HCT116 (cell line): ENCODE results near the gene LDLRAD4.

Experiments
- CEBPB ChIP-seq: IDR thresholded peaks from 2 replicates; pipeline ENCODE4 v1.6.1; 2012; ENCODE audit warnings: low read depth
- EZH2 ChIP-seq: fragments of 200-600 bp; sonication (generic); IDR thresholded peaks from 2 replicates; pipeline ENCODE4 v1.6.1; 2017; ENCODE audit warnings: antibody characterized with exemption, mixed run types
- EZH2phosphoT487 ChIP-seq: fragments of 200-600 bp; IDR thresholded peaks from 2 replicates; pipeline ENCODE4 v1.6.1; 2018; ENCODE audit warnings: antibody characterized with exemption, borderline replicate concordance
- JUND ChIP-seq: IDR thresholded peaks from 2 replicates; pipeline ENCODE4 v1.6.1; 2012
- POLR2A ChIP-seq: IDR thresholded peaks from 2 replicates; pipeline ENCODE4 v1.7.0; 2011; ENCODE audit warnings: borderline replicate concordance; ENCODE audit not compliant: insufficient read depth, insufficient read length; ENCODE audit errors: extremely low read depth
- POLR2AphosphoS5 ChIP-seq: IDR thresholded peaks from 2 replicates; pipeline ENCODE4 v1.6.1; 2011; ENCODE audit warnings: mild to moderate bottlenecking, low read depth, low read length, moderate library complexity
- SIN3A ChIP-seq: IDR thresholded peaks from 2 replicates; pipeline ENCODE4 v1.6.1; 2012; ENCODE audit warnings: low read depth
- YY1 ChIP-seq: IDR thresholded peaks from 2 replicates; pipeline ENCODE4 v1.6.1; 2011; ENCODE audit warnings: low read length, low read depth, moderate library complexity, mild to moderate bottlenecking; ENCODE audit not compliant: insufficient replicate concordance; ENCODE audit errors: extremely low read depth
- ZFX ChIP-seq: fragments of 450-650 bp; IDR thresholded peaks from 2 replicates; pipeline ENCODE4 v1.6.1; 2017
- TF ChIP-seq, protein P1 (sequence below), 3 experiments: fragments of 200-600 bp in 1 of 3; sonication (generic) in 1 of 3; IDR thresholded peaks in 2 of 3; conservative IDR thresholded peaks in 1 of 3; 2 replicates each; pipeline ENCODE4 v1.5.1; 2012 to 2017; ENCODE audit warnings: low read depth in 2 of 3, low read length in 2 of 3, antibody characterized with exemption in 1 of 3, borderline replicate concordance in 1 of 3, control low read depth in 1 of 3, mild to moderate bottlenecking in 1 of 3, mixed read lengths in 1 of 3, mixed run types in 1 of 3, moderate library complexity in 1 of 3; ENCODE audit not compliant: insufficient read depth in 1 of 3
- TF ChIP-seq, protein P2 (sequence below): IDR thresholded peaks from 2 replicates; pipeline ENCODE4 v1.6.1; 2012; ENCODE audit warnings: low read depth
- TF ChIP-seq, protein P3 (sequence below): IDR thresholded peaks from 2 replicates; pipeline ENCODE4 v1.6.1; 2011; ENCODE audit warnings: mild to moderate bottlenecking, low read length, moderate library complexity; ENCODE audit not compliant: insufficient replicate concordance; ENCODE audit errors: extremely low read depth
- TF ChIP-seq, protein P4 (sequence below): IDR thresholded peaks from 2 replicates; pipeline ENCODE4 v1.6.1; 2012

DNA sequence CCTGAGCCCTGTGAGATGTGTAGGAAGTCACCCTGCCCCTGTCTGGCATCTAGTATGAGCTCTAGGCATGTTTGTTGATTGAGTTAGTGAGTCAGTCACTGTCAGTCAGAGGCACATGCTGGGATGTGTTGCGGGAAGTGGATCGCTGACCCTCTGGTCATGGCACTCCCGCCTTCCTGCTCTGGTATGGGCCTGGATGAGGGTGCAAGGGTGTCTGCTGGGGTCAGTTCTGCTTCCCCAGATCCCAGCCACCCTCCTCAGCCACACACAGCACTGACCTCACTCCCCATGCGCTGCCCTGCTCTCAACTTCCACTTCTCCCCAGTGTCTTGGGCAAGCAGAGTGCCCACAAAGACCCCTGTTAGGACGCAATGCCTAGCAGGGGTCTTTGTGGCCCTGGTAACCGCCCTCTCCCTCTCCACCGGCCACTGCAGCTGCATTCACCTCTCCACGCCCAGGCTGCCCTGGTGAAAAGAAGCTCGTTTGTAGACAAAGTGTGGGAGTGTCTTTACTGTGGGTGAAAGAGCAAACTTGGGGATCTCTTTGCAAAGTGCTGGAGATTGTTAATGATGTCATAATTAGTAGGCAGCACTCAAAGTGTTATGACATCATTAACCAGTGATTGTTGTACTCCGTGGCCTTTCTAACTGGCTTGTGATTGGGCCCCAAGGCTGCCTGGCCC, 252.1 kb downstream of the LDLRAD4 start:
- TF ChIP-seq, protein P1, sequence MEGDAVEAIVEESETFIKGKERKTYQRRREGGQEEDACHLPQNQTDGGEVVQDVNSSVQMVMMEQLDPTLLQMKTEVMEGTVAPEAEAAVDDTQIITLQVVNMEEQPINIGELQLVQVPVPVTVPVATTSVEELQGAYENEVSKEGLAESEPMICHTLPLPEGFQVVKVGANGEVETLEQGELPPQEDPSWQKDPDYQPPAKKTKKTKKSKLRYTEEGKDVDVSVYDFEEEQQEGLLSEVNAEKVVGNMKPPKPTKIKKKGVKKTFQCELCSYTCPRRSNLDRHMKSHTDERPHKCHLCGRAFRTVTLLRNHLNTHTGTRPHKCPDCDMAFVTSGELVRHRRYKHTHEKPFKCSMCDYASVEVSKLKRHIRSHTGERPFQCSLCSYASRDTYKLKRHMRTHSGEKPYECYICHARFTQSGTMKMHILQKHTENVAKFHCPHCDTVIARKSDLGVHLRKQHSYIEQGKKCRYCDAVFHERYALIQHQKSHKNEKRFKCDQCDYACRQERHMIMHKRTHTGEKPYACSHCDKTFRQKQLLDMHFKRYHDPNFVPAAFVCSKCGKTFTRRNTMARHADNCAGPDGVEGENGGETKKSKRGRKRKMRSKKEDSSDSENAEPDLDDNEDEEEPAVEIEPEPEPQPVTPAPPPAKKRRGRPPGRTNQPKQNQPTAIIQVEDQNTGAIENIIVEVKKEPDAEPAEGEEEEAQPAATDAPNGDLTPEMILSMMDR (IDR thresholded peaks at IDR 0.05 in 2 of 3, conservative IDR thresholded peaks at IDR 0.05 in 1 of 3; ENCODE audit: borderline replicate concordance in 1 of 3, insufficient read depth in 1 of 3, low read depth in 2 of 3, low read length in 2 of 3), result no peak
- TF ChIP-seq POLR2A (no peak), EZH2phosphoT487 (no peak), ZFX (no peak), JUND (no peak), CEBPB (no peak), EZH2 (no peak), SIN3A (no peak), YY1 (no peak), POLR2AphosphoS5 (no peak)
- TF ChIP-seq, protein P2, sequence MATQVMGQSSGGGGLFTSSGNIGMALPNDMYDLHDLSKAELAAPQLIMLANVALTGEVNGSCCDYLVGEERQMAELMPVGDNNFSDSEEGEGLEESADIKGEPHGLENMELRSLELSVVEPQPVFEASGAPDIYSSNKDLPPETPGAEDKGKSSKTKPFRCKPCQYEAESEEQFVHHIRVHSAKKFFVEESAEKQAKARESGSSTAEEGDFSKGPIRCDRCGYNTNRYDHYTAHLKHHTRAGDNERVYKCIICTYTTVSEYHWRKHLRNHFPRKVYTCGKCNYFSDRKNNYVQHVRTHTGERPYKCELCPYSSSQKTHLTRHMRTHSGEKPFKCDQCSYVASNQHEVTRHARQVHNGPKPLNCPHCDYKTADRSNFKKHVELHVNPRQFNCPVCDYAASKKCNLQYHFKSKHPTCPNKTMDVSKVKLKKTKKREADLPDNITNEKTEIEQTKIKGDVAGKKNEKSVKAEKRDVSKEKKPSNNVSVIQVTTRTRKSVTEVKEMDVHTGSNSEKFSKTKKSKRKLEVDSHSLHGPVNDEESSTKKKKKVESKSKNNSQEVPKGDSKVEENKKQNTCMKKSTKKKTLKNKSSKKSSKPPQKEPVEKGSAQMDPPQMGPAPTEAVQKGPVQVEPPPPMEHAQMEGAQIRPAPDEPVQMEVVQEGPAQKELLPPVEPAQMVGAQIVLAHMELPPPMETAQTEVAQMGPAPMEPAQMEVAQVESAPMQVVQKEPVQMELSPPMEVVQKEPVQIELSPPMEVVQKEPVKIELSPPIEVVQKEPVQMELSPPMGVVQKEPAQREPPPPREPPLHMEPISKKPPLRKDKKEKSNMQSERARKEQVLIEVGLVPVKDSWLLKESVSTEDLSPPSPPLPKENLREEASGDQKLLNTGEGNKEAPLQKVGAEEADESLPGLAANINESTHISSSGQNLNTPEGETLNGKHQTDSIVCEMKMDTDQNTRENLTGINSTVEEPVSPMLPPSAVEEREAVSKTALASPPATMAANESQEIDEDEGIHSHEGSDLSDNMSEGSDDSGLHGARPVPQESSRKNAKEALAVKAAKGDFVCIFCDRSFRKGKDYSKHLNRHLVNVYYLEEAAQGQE, result no peak
- TF ChIP-seq, protein P3, sequence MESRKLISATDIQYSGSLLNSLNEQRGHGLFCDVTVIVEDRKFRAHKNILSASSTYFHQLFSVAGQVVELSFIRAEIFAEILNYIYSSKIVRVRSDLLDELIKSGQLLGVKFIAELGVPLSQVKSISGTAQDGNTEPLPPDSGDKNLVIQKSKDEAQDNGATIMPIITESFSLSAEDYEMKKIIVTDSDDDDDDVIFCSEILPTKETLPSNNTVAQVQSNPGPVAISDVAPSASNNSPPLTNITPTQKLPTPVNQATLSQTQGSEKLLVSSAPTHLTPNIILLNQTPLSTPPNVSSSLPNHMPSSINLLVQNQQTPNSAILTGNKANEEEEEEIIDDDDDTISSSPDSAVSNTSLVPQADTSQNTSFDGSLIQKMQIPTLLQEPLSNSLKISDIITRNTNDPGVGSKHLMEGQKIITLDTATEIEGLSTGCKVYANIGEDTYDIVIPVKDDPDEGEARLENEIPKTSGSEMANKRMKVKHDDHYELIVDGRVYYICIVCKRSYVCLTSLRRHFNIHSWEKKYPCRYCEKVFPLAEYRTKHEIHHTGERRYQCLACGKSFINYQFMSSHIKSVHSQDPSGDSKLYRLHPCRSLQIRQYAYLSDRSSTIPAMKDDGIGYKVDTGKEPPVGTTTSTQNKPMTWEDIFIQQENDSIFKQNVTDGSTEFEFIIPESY, result no peak
- TF ChIP-seq, protein P4, sequence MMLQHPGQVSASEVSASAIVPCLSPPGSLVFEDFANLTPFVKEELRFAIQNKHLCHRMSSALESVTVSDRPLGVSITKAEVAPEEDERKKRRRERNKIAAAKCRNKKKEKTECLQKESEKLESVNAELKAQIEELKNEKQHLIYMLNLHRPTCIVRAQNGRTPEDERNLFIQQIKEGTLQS, result no peak
